HG03095 (cell line): ENCODE results near the gene TRIM40.

ENCODE experiments used
- ATAC-seq: cut with Tn5 transposase; IDR thresholded peaks from one replicate; pipeline ENCODE4 v1.9.1; 2021; ENCODE audit warnings: moderate library complexity; ENCODE audit not compliant: unreplicated experiment

Gene TRIM40, protein sequence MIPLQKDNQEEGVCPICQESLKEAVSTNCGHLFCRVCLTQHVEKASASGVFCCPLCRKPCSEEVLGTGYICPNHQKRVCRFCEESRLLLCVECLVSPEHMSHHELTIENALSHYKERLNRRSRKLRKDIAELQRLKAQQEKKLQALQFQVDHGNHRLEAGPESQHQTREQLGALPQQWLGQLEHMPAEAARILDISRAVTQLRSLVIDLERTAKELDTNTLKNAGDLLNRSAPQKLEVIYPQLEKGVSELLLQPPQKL

DNA sequence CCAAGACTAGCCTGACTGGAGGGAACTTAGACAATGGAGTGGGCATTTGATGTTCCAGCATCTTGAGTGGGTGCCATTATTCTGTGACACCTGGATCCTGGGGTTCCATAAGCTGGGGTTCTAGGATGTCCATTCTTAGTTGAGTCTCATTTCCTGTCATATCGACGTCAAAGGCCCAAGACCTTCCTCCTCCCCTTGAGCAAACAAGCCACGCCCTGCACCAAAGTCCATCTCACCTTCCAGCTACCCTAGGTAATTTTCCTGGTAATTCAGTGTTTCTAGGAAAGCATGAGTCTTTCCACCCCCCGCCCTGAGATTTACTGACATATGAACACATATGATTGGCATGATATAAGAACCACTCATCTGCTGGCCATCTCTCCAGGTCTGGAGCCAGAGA lies at the start of gene TRIM40:
Gene TRIM40 (plus strand): TSS at position 384 of the 400 bp plus-strand sequence. CDS start 897 bp downstream, outside the sequence.
- no peak for ATAC-seq

DNA sequence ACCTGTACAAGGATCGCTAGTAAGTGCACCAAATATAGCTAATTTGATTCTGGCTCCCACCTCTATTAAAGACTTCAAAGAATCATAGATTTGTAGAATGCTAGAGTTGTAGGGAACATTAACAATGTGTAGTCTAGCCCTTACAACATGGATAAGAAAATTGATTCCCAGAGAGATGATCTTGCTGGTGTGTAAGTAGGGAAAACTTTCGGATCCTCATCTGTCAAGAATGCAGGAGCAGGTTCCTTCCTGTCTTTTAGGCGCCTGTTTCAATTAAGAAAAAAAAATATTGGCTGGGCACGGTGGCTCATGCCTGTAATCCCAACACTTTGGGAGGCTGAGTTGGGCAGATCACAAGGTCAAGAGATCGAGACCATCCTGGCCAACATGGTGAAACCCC lies 48.1 kb upstream of the TRIM40 start:
- no peak for ATAC-seq

DNA sequence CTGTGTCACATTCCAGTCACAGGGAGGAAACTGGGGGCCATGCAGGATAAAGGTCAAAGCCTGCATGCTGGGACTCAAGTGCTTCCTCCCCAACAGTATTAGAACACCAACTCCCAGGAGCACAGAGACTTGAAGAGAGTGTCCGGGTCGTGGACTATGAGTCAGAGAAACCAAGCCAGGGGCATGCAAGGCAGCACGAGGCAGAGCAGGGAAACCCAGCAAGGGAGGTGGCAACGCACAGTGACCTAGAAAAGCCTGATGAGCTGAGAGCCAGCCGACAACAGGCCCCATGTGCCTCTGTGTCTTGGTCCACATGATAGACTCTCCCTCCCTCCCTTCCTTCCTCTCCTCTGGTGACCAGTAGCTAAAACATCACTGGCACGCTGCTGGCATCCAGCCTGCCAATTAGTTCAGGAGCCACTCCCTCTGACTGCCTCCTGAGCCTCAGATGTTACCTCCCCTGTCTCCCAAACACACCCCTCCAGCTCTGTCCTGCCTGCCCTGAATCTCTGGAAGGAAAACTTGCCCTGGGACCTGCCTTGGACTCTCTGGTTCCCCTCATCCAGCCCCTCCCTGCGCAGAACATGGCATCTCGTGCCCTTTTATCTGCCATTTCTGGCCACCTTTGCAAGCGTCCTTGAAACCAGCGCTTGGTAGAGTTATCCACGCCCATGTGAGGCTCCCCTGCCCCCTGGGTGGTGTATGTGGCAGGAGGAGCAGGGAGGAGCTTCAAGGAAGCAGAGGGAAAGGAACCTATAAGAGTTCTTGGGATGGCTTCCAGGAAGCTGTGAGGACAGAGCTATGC lies 44.2 kb upstream of the TRIM40 start:
- no peak for ATAC-seq

DNA sequence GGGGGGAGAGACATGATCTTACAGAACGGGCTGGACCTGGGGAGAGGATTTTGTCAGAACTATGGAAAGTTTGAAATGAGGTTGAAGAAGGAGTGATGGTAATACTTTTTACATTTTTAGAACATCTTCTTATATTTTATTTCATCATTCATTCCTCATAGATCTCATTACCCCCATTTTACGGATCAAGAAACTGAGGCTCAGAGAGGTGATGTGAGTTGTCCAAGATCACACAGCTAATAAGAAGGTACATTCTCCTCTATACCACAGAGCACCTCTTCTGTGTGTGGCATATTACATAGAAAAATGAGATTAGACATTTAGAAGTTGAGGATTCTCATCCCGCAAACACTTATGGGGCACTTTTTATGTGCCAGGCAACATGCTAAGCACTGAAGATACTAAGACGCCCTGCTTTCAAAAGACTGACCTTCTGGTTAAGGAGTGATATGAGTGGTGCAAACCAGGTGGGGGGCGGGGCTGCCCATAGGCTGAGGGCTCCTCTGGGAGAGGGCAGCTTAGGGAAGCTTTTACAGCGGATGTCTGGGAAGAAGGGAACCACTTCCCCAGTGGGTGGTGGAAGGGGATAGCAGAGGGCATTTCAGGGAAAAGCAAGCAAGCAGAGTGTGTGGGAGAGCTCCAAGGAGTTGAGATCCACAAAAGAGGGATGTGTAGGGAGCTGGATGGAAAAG lies 42.9 kb upstream of the TRIM40 start:
- ATAC-seq, result no peak

DNA sequence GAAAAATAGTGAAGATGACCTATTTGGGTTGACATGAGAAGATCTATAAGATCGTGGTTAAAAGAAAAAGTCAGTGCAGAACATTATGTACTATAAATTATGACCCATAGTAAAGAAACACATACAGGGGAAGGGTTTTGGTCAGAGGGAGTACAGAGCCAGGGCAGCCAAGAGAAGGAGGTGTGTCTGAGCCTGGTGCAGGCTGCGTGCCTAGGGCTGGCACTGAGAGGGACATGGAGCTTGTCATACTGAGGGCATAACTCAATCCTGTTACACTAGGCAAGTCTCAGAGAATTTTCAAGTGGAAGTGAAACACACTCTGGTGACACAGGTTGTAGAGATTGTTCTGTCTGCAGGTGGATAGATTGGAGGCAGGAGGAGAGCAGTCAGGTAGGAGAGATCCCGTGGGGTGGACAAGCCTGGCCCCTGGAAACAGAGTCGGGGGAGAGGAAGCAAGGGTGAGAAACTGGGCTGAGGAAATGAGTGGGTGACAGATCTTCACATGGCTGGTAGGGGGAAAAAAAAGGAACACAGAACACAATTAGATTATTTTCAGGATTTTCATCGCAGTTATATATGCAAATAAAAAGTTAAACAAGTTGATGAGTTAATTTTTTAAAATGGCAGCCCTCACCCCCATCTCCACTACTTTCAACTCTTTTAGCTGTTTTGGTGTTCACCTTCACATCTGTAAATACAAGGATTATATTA lies 41.8 kb upstream of the TRIM40 start:
- no peak for ATAC-seq

DNA sequence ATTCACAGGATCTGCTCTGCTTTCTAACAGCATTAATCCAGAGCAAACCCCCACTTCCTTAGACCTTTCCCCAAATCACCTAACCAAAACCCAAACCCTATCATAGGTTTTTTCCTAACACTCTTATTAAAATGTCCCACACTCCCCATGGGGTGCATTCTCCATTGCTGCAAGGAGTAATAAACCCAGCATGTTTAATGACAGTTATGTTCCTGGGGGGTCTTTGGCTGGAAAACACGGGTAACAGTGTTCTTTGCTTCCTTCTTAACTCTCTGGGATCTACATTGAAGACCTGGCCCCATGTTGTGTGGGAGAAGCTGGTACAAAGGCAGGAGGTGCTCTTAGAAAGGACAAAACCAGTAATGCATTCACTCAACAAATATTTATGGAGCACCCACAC lies 39.1 kb upstream of the TRIM40 start:
- no peak for ATAC-seq

DNA sequence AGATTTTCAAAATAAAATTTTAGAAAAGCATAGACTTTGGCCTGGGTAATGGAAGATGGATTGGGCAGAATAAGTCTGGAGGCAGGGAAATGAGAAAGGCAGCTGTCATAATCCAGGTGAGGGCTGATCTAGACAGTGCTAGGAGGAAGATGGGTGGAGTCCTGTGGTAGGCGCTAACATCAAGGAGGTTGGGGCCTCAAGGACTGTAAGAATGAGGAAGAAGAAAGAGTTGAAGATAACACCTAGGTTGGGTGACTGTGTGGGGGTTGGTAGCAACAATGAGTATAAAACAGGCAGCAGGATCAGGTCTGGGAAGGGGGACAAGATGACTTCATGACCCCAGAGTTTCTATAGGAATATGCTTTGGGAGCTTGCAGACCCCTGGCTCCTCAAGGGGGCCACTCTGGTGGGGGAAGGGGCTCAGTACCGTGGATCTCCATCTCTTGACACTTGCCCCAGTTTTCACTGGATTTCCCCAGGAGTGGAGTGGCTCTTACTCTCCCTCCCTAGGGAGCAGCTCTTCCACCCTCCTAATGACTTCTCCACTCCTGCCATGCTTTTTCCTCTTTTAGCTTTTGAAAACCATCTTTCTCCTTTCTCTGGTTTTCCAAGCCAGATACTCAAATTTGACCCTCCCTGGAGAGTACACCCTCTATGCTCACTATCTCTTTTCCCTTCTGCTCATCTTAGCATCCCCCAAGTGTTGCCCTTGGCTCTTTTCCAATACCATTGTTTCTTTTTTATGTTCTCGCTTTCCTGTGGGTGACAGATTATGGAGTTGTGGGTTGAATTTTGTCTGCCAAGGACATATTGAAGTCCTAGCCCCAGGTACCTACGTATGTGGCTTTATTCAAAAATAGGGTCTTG lies 37.8 kb upstream of the TRIM40 start:
- no peak for ATAC-seq

DNA sequence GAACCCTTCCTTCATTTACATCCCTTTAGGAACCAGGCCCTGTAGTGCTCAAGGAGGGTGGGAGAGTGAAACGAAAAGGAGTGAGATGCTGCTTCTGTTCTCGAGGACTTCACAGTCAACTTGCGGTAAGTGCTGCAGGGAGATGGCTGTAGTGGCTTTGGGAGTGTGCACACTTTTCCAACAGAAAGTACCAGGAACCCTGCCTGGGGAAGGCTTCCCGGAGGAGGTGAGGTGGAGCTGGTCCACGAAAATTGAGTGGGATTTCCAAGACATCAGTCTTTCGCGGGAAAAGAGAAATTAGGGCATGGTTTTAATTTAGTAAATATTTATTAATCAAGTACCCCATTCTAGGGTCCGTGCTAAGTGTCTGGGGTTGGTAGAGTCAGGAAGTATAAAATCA lies 35.8 kb upstream of the TRIM40 start:
- ATAC-seq, result no peak

DNA sequence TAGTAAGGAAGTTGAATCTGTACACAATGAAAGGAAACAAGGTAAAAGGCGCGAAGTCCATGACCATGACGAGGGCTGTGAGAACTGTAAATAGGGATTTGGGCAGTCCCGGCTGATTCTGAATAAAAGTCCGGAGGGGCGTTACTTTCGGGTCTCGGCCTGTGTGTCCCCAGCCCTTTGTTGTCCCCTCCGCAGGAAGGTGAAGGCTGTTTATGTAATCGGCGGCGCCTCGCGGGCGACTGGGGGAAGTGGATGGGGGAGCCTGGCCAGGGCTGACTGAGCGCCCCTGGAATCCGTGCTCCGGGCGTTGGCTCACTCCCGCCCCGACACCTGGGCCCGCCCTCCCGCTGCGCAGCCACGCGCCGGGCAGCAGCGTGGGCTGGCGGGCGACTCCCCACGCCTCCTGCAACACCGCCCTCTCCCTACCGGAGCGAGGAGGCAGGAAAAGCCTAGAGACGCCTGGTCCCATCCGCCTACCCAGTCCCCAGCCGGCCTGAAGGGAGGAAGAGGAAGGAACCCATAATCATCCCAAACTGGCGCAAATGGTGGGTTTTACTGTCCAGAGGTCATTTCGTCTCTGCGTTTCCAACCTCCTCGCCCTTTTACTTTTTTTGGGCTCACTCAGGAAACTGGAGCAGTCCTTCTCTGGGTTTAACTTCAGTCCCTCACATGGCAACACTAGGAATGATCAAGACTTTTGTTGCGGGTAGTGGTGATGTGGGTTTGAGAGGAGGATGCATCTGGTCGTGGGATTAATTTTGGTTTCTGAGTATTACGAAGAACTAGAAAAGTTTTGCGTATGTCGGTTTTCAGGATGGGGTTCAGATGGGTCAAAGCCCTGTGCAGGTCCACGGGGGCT lies 35.1 kb upstream of the TRIM40 start:
- no peak for ATAC-seq

DNA sequence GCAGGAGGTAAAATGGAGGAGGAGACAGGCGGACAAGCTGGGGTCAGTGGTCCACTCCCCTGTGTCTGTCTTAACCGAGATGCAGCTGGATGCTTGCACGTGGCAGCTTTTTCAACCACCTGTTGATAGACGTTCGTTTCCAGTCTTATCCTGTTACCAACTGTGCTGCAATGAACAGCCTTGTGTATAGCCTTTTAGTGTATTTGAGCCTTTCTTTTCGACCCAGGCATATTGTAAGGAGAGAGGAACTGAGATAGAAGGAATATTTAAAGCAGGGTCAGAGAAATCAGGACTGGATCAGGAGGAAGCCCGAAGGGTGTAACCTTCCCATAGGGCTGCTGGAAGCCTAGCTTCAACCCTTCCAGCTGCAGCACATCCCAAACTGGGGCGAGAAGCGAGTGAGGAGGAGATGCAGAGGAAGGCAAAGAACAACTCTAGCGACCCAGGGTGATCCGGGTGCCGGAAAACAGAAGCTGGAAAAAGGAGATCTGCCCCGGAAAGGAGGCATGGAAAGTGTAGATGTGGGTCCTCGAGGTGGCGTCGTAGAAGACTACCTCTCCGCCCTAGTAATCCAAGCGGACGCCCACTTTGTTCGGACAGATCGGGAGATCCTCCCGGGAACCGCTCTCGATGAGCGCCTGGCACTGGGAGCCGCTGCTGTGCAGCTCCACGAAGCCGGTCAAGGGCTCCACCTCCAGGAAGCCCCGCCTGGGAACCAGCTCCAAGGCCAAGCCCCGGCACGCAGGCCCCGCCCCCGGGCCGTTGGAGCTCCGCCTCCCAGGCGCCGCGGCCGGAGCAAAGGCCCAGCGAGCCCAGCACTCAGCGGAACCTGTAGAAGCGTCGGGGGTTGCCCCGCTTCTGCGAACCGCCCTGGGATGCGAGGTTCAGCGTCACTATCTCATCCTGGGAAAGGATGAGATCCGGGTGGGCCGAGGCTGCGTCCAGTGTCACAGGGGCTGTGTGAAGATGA lies 34.2 kb upstream of the TRIM40 start:
- no peak for ATAC-seq

DNA sequence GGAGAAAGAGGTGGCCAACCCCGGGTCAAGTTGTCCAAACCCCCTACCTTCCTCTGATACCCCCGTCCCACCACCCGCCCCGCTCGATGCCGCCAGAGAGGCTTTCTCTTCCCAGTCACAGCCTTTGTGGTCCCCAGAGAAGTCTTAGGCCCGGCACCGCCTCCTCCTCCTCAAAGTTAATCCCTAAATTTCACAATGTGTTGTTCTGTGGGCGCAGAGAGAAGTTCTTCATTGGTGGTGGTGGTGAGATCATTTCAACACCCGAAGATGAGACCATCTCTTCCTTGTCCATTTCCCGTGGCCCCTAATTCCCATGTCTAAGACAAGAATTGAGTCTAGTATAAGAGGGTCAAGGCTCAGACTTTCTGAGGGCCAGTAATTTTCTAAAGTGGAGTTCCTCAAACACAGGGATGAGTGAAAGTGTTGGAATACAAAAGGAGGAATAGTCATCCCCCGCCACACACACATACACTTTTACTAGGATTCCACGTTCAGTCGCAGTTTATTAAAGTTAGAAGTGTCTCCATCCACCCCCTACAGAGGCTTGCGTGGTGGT lies 33.4 kb upstream of the TRIM40 start:
- no peak for ATAC-seq

DNA sequence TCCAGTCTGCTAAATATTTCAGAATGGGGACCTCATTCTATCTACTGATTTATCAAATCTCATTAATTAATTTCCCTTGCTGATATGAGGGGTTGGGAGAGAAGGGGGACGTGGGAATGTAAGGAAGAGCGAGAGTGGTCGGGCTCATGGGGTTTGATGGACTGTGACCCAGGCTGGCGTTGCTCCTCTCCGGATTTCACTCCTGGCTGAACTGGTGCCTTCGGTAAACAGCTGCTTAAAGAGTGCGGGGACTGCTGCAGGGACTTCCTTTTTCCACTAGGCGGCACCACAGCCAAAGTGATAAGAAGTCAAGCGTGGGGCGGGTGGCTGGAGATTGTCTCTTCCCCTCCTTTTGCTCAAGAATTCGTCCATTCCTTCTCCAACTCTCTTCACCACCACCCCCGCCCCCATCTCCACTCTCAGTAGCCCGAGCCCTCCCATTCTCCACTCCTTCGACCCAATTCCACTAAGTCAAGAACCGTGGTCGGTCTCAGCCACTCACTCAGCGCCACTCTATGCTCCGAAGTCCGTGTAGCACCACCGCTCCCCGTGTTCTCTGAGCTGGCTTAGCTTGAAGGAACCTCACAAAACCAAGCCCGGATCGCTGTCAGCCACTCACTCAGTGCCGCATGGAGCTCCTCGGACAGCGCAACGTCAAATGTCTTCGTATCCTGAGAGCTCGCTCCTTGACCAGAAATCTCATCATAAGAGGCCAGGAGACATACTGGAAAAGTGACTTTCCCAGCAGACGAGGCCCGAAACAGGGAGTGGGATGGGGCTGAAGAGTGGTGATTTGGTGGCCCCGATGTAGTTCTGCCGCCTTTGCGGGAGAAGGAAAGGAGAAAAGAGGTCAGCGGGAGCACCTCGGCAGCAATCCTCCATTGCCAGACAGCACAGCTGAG lies 32.7 kb upstream of the TRIM40 start:
- ATAC-seq, result peak; percentile 47

DNA sequence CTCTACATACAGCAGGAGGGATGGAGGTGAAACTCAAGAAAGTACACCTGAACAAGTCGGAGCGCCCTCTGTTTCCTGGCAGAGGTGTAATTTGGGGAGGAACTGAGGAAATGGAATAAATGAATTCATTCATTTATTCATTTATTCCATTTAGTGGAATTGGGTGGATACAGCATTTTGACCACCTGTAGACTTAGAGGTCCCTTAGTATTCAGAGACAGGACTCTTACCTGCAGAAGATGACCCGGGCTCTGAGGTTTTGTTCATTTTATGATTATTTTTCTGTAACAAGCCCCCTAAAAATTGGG lies 32.1 kb upstream of the TRIM40 start:
- no peak for ATAC-seq

DNA sequence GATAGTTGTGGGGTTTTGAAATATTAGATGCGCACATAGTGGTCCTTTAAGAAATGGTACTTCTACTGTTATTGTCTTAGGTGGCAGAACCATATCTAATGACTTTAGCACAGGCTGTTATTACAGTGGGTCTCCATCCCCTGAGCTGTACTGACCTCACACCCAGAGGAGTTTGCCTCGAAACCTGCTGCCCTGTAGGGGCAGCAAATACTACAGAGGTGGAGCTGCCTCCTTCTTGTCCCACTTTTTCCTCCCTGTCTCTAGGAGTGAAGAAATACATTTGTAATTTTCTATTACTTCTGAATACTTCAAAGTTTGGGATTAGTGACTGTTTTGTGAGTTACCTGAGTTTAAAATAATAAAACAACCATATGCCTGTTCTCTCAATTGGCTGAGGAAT lies 31.3 kb upstream of the TRIM40 start:
- ATAC-seq, result no peak

DNA sequence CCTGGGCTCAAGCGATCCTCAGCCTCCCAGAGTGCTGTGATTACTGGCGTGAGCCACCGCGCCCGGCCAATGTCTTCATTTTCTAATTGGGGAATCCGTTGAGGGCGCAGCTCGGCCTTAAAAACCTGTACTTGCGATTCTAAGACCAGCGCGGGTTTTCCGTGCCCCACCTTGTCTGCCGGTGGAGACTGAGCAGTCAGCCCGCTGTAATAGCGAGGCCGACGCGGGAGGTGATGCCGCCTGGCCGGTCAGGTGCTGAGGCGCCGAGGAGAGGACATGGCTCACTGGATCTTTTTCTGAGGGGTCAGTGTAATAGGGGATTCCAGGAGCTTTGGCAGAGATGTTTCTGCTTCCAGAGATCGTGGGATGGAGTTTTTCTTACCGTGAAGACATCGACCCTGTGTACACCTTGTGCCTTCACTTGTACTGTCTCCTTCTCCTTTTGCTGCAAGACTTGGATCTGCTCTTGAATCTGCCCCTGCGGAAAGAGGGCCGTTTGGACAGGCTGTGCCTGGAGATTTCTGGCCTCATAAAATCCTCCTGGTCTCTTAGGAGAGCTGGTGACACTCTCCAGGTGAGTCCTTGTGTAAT lies 24.6 kb upstream of the TRIM40 start:
- no peak for ATAC-seq

DNA sequence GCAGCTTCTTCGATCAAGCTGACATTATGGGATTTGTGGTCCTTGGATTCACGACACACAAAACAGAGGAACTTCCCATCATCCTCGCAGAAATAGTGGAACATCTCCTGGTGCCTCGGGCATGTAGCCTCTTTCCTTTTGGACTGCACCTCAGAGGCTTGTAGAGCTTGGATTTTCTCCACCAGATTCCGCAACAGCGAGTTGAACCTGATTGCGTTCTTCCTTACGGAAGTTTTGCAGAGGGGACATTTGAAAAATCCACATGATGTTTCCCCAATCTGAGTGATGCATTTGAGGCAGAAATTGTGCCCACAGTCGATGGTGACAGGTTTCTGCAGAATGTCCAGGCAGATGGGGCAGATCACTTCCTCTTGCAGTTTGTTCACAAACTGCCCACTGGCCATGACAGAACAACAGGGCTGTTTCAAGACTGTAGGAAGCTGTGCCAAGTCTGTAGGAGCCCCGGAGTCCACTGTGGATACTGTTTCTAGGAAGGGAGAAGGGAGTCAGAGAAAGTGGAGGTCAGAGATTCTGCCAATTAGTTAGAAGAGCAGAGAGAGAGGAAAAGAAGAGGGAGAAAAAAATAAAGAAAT lies 23.4 kb upstream of the TRIM40 start:
- no peak for ATAC-seq
